Right ventricle myocardium inferior (tissue), 1 donor: ENCODE results near the gene FDXR. TPM values are rescaled to one million over a fixed set of nuclear protein-coding genes. Genes with fewer than 3 reads are reported as not detected.
A peak's percentile ranks its signal among the peaks of the same experiment; 100 is the strongest.

Experiments used
- ATAC-seq: fragments of 200-7000 bp; cut with Tn5 transposase; one replicate; pipeline ENCODE4 v1.9.1; 2020; ENCODE audit warnings: mild to moderate bottlenecking, moderate library complexity
- DNase-seq: peaks from one replicate; pipeline ENCODE4 v3.0.0; 2021; ENCODE audit errors: missing footprints
- intact Hi-C: fragments of 100-400 bp; cut with DNase I; formaldehyde crosslinking; loops from one replicate; pipeline ENCODE4 v1.11.0; 2022
- total RNA-seq: library from RNA; stranded (reverse); fragmentation: NEBNext Ultra II Directional; extraction: Animal tissue kit (Norgen Biotek cat#: 25700); gene quantifications from one replicate; pipeline ENCODE4 v1.2.1, GENCODE V29; 2021
- donor health status: DM: no; HTN: yes; CAD: no; lungs with severe emphysema.

The FDXR gene
- total RNA-seq, 1 donor from 2014 or later = 4.3 TPM

DNA sequence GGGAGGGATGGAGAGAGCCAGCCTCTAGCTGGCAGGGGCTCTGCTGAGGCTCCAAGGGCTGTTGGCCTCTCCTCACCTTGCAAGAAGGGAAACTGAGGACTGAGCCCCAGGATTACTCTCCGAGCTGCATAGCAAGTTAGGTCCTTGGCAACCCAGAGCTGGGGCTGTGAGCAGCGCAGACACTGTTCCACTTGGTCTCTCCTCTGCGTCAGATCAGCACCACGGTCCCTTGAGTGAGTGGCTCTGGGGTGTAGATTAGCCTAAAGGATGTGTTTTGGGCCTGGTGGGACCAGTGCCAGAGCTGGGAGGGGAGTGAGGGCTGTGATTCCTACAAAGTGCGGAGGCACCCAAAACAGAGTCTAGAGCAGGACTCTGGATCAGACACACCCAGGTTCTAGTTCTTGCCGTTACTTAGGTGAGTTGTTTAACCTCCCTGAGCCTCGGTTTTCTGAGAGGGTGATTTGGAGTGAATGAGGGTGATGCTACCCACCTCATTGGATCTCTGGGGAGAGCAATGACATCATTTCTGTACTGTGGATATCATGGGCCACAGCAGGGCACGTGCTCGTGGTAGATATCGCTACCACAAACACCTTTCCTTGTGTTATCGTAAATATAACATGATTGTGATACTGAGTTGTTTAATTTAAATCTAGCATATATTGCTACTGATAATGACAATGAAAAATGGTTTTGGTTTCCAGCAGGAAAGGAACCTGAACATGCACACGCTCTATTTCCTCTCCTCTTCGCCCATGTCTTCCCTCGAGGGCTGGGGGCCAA, 28.8 kb upstream of the FDXR start:
- DNase-seq = no peak
- no peak for ATAC-seq
- intact Hi-C loops = no loop called here

DNA sequence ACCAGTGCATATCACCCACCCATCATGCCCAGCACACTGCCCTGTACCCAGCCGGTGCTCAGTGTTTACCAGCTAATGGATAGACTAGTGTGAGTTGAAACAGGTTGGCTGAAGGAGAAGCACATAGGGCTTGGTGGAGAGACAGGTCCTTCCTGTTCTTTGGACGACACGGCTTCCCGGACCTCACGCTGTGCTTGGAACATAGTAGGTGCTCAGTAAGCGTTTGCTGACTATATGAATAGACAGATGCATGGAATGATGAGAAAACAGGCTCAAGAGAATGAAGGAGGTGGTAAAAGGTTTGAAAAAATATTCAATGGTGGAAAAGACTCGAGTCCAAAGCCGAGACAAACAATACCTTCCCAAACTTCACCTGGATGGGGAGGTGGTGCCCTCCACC, 27.4 kb upstream of the FDXR start:
- DNase-seq (no peak), ATAC-seq (no peak)
- intact Hi-C loops = no loop called here

DNA sequence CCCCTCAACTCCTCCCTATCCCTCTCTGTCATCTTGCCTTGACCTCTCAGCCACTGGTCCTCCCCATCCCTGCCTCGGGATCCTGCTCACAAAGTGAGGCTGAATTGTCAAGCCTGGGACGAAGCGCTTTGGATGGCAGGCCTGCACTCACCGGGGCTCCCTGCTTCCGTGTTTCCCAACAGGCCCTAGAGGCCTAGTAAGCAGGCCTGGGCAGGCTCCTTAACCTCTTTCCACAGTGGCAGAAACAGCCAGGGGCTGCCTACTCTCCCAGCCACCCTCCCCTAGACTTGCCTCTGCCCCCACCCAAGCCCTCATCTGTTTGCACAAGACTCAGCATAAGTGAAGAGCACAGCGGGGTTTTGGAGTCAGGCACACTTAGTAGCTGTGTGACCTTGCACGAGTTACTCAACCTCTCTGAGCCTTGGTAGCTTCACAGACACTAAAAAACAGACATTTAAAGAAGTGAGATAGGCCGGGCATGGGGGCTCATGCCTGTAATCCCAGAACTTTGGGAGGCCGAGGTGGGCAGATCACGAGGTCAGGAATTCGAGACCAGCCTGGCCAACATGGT, 25.7 kb upstream of the FDXR start:
- intact Hi-C loops = no loop called here
- ATAC-seq (no peak), DNase-seq (no peak)

DNA sequence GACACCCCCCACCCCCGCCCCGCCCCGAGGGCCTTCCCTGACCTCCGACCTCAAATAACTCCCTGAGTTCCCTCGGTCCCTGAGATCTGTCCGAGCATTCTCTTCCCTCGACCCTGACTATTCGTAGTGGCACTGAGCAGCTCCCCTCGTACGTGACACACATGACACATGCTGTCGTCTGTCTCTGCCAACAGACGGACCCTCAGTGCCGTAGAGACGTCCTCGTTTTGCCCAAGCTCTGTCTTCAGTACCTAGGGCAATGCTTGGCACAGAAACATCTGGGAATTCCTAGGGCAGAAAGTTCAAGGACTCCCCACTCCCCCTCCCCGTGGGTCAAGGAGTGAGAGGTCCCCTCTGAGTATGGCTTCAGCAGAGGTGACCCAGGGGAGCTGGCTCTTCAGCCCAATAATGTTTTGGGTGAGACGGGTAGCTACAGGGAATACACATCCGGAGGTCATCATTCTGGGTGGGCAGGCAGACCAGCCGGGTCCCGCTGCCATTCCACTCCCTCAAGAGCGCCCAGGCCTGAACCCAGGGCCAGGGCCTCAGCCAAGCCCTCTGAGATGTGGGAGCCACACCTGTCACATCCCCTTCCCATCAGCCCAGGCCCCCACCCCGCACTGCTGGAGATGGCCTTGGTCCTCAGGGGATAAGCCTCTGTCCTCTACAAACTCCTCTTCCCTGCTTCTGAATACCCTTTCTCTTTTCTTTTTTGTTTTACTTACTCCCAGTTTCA, 21.3 kb upstream of the FDXR start:
- intact Hi-C loops = no loop called here
- no peak for ATAC-seq

DNA sequence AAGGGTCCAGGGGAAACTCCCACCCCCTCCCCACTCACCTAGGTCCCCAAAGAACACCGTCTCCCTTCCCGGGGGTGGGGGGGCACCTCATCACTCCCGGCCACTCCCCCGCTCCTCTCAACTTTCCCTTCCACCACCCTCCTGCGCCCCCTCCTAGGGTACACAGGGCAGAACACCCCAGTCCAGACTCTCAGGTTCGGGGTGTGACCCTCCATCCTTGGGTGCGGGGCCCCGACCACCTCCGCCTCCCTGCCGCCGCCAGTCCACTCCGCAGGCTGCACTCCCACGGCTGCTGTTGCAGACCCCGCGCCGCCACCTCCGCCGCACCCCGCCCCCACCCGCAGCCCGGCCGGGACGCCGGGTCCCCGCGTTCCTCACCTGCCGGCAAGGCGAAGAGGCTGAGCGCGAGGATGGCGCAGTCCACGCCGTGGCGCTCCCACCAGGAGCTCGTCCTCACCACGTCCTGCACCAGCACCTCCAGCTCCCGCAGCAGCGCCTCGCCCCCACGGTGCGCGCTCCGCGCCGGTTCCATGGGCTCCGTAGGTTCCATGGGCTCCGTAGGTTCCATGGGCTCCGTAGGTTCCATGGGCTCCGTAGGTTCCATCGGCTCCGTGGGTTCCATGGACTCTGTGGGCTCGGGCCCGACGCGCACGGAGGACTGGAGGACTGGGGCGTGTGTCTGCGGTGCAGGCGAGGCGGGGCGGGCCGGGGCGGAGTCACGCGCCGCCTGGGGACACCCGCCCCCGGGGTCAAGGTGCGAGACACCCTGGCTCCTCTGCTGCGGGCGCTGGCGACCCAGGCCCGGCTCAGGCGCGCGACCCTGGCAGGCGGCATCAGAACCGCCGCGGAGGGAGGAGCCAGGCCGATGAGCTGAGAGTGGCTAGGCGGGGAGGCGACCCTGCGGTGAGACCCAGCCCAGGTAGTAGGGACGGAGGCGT, 20.4 kb upstream of the FDXR start, which contains the start of gene FADS6:
Gene FADS6 (minus strand): TSS at position 660 of the 938 bp plus-strand sequence. CDS start 38 bp downstream, at position 622.
- ATAC-seq (peak; percentile 30), DNase-seq (no peak)
- intact Hi-C loops = no loop called here

More for the DNA sequence above, 21.3 kb upstream of the FDXR start:
- no peak for DNase-seq

DNA sequence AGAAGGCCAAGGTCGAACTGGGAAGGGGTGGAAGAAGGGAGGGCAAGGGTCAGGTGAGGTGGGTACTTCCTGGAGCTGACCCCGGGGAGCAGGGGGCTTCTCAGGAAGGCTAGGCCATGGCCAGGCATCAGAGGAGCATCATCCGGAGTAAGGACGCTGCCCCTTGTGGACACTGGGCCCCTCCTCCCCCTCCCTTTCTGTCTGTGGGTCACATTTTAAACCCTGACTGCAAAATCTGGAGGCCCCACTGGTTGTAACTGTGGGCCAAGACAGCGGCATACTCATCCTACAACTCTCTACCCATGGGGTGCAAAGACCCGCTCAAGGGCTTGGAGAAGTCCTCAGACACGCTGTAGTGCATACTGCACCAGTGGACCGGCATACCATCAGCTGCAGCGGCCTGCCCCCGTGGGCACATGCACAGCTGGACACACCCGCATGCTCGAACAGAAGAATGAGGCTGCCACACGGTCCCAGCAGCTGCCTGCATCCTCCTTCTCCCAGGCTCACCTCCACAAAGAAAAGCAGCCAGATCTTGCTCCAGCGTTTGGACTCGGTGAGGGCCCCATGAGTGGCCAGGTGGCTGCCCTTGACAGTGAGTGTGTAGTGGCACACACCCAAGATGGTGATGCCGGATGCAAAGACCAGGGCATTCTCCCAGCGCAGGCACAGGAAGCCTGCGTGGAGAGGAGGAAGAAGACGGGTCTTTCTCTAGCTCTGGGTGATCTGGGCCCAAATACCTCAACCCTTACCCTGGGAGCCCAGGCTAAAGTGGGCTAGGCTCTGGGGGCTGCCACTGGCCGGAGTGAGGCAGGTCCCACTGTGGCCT, 19.4 kb upstream of the FDXR start:
- no peak for ATAC-seq
- intact Hi-C loops = no loop called here

DNA sequence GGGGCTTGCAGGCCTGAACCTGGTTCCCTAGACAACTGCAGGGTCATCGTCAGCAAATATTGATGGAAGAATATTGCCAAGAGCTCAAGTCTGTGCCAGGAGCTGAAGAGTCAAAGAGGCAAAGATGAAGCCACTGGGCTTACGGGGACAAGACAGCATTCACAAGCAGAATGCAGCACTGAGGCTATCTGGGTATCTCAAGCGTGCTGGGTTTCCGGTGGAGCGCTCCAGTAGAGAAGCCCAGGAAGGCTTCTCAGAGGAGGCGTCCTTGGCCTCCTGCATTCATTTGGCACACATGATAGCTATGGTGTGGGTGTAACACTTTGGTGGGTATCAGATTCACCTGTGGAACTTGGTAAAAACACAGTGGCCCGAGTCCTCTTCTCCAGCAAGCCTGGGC, 17.8 kb upstream of the FDXR start:
- no peak for DNase-seq
- intact Hi-C loops = no loop called here
- no peak for ATAC-seq

More for the DNA sequence above, 19.4 kb upstream of the FDXR start:
- DNase-seq = no peak

DNA sequence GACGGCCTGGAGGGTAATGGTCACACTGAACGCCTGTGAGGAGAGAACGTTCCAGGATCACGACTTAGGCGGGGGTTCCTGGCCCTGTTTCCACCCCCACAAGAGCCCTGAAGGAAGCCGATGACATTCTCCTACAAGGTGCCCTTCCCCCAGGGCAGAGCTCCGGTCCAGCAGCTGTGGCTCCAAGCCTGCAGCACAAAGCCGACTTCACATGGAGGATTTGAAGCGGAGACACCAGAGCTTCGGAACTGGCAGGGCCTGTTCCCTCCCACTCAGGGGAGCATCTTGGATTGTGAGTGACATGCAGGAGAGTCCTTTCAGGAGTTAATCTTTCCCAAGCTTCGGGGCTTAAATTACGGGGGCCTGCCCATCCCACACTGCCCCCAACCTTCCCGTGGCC, 15.7 kb upstream of the FDXR start:
- no peak for DNase-seq
- no peak for ATAC-seq
- intact Hi-C loops = no loop called here

DNA sequence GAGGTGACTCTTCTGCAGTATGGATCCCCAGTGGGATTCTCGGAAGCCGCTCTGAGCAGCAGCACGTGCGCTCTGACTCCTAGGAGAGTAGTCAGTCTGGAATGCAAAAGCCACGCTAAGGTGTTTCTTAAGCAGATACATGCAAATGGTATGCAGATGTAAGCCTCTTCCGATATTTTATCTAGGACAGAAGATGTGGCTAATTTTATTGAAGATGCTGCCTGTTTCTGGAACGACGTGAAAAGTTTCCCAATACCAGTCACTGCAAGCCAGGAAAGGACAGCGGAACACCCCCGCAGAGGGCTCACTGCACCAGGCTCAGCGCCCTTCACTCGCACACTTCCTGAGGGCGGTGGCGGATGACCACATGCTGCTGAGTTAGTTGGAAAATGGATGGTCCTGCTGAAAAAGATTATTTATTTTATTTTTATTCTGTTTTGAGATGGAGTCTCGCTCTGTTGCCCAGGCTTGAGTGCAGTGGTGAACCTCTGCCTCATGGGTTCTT, 10.5 kb upstream of the FDXR start:
- intact Hi-C loops = no loop called here
- DNase-seq (no peak), ATAC-seq (no peak)

DNA sequence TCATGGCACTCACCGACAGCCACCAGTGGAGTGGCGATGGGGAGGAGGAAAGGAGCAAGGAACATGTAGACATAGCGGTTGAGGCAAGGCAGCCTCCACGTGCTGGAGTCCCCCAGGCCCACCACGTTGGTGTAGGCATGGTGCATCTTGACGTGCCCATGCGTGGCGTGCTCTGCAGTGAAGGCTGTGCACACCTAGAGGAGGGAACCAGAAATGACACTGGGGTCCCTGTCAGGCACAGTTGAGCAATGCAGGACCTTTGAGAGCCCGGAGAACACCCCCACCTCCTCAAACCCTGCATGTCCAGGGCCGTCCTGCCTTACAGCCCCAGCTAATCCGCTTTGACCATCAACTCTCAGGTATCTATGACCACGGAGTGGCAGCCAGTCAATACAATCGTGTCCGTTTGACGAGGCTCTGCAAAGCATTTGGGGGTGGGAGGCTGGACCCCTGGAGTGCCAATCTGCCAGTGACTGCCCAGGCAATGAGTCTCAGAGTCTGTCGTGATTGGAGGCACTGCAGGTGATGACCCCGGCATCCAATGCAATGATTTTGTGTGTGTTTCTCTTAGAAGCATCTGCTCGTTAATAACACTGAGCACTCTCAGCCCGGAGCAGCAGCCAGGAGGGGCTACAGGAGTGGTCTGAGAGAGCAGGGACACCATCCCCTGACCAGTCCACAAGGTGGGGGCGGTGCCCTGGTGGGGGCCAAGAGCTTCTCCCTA, 9.9 kb upstream of the FDXR start:
- intact Hi-C loops = no loop called here
- no peak for DNase-seq

DNA sequence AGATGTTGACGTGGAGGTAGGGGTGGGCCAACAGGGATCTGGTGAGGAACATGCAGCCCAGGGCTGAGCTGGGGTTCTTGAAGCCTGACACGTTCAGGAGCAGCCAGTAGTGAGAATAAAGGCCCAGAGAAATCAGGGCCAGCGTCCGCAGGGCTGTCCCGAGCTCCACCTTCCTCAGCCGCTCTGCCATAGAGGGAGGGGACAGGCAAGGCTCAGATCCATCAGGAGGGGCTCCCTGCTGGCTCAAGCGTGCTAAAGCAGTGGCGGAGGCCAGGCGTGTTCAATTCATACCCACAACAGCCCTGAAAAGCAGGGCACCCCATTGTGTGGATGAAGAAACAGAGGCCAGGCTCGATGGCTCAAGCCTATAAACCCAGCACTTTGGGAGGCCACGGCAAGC, 8.3 kb upstream of the FDXR start:
- no peak for ATAC-seq

More for the DNA sequence above, 9.9 kb upstream of the FDXR start:
- ATAC-seq = no peak

DNA sequence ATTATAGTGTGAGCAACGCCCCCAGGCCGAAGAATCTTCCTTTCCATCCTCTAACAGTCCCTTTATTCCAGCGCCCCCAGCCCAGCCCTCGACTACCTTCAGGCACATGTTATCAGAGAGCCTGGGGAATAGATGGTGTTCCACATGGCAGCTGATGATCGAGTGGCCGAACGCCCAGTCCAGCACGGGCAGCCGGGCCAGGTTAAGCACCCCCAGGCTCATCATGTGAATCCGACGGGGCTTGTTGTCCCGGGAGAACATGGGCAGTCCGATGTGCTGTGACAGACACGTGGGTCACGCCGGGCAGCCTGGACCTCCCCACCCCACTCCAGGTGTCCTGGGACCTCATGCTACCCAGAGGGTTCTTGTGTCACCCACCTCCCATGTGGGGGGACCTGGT, 6.5 kb upstream of the FDXR start:
- intact Hi-C loops = no loop called here
- ATAC-seq (no peak), DNase-seq (no peak)

More for the DNA sequence above, 8.3 kb upstream of the FDXR start:
- intact Hi-C loops = no loop called here
- DNase-seq = peak; percentile 52

DNA sequence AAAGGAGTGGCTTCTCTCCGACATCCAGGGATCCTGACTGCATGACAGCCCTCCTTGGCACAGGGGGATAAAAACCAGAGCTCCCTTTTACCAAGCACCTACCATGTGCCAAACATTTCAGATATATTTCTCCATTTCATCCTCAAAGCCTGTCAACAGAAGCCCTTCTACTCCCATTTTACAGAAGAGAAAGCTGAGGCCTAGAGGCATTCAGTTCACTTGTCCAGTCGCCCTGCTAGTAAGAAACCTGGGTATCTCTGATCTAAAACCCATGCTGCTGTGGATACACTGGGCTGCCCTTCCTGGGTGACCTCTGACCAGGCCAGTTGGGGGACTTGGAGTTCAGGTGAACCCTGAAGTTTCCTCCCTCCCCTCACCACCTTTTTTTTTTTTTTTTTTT, 5.9 kb upstream of the FDXR start:
- DNase-seq = no peak
- ATAC-seq = no peak
- intact Hi-C loops = no loop called here

DNA sequence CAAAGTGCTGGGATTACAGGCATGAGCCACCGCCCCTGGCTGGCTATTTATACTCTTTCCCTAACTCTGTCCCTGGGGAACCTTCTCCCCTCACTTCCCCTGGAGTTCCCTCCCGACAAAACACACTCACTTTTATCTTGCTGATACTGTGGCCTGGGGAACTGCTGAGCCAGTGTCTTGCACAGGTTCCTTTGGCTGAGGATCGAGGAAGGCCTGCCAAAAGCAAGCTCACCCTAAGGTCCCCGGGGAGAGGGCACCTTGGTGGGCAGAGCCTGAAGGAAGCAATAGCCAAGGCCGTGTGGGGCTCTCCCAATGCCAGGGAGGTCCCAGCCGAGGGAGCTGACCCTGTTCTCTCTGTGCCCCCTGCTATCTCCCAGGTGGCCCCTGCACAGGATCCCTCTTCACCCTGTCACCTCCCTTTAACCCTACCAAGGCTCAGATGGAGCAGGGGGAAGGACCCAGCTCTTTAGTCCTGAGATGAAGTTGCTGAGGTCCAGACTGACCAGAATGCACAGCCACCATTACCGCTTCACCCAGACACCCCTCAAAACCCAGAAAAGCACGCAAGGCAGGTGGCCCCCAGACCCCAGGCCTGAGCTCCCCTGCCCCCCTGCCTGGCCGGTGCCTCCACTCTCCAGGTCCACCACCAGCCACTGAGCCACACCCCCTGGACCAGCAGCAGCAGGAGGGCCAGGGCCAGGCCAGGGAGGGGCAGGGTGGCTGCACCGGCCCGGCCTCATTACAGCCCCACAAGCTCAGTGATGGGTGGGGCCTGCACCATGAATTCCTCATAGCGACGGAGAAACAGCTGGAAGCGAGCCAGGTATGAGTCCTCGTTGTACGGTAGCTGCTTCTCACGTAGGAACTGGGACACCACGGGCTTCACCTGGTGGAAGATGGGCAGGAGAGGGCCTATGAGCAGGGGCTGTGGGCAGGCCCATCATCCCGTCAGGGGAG, 5.1 kb upstream of the FDXR start:
- DNase-seq = no peak
- intact Hi-C loops = no loop called here
- ATAC-seq = no peak

DNA sequence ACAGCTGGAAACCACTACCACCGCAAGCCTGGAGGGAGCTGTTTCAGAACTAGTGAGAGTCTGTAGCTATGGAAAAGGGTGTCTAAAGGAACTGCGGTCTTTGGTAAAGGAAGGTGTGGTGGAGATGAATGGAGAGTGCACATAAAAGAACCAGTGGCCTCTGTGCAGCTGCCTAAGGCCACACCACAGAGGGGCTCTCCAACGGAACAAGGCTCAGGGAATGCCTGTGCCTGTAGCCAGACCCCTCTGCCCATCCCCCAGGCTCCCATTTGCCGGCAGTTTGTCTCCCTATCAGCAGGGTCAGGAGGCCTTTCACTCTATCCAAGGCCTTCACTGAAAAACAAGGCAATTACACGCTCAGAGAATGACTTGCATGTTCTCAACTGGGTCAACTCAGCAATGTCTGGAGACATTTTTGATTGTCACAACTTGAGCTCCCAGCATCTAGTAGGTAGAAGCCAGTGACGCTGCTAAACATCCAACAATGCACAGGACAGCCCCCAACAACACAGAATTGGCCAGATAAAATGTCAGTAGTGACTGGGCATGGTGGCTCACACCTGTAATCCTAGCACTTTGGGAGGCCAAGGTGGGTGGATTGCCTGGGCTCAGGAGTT, 3.3 kb upstream of the FDXR start:
- intact Hi-C loops = no loop called here
- no peak for DNase-seq
- ATAC-seq = no peak
